WERI-Rb-1 (cell line): ENCODE measurements around the gene ST3GAL3.
"Not testable (repeated sequence)": the region's sequence is repeated elsewhere in the genome, so short reads cannot be mapped to it uniquely, and the experiment has no call there.

Source experiments
- DNase-seq: peaks from one replicate; pipeline ENCODE4 v3.0.0-alpha.2; 2020
- H3K27ac ChIP-seq: fragments of 250-450 bp; sonication (Bioruptor Pico); 2 replicates; pipeline ENCODE4 v1.5.1; 2020; ENCODE audit warnings: mild to moderate bottlenecking, moderate library complexity
- H3K27me3 ChIP-seq: fragments of 250-450 bp; sonication (Bioruptor Pico); 2 replicates; pipeline ENCODE4 v1.5.1; 2021; ENCODE audit warnings: mild to moderate bottlenecking, low read depth, moderate library complexity; ENCODE audit not compliant: insufficient read depth, severe bottlenecking
- H3K36me3 ChIP-seq: fragments of 250-450 bp; sonication (Bioruptor Pico); 2 replicates; pipeline ENCODE4 v1.5.1; 2020; ENCODE audit warnings: mild to moderate bottlenecking, moderate library complexity
- H3K4me3 ChIP-seq: 2 replicates; pipeline ENCODE4 v1.5.1; 2011; ENCODE audit warnings: low read depth, mild to moderate bottlenecking, control low read depth, low read length
- H3K9me3 ChIP-seq: fragments of 250-450 bp; sonication (Bioruptor Pico); 2 replicates; pipeline ENCODE4 v1.5.1; 2021; ENCODE audit warnings: mild to moderate bottlenecking, moderate library complexity; ENCODE audit not compliant: severe bottlenecking
- TF ChIP-seq, protein P1 (sequence below): IDR thresholded peaks from 2 replicates; pipeline ENCODE4 v1.5.1; 2011; ENCODE audit warnings: low read depth, mild to moderate bottlenecking, control low read depth, inconsistent platforms, low read length

ST3GAL3 gene

DNA sequence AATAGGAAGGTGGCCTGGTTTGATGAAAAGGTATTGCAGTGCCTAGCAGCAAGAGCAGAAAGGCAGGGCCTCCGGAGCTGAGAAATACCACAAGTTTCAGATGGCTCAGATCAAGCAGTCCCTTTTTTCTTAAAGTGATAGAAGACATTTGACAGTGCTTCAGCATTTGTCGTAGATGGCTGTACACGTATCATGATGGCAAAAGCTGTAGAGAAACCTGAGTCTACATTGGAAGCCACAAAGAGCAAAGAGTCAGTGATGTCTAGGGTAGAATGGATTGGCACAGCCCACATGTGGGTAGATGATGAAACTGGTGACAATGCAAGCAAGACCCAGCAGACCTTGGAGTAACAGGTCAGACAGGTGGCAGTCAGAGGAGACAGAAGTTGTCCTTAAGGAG lies 124.9 kb downstream of the ST3GAL3 start:
- TF ChIP-seq, protein P1, sequence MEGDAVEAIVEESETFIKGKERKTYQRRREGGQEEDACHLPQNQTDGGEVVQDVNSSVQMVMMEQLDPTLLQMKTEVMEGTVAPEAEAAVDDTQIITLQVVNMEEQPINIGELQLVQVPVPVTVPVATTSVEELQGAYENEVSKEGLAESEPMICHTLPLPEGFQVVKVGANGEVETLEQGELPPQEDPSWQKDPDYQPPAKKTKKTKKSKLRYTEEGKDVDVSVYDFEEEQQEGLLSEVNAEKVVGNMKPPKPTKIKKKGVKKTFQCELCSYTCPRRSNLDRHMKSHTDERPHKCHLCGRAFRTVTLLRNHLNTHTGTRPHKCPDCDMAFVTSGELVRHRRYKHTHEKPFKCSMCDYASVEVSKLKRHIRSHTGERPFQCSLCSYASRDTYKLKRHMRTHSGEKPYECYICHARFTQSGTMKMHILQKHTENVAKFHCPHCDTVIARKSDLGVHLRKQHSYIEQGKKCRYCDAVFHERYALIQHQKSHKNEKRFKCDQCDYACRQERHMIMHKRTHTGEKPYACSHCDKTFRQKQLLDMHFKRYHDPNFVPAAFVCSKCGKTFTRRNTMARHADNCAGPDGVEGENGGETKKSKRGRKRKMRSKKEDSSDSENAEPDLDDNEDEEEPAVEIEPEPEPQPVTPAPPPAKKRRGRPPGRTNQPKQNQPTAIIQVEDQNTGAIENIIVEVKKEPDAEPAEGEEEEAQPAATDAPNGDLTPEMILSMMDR = no peak
- Histone ChIP-seq H3K36me3 (no peaks in the 10 kb centered on the region), H3K9me3 (no peaks in the 10 kb centered on the region), H3K4me3 (no peak overlapping the region), H3K27ac (no peak overlapping the region), H3K27me3 (no peaks in the 10 kb centered on the region)
- DNase-seq = no peak

GRCh38 chr1:43832998-43833397 lies 125.7 kb downstream of the ST3GAL3 start:
- TF ChIP-seq, protein P1 = no peak
- Histone ChIP-seq H3K4me3 (no peak overlapping the region), H3K27me3 (no peaks in the 10 kb centered on the region), H3K36me3 (no peaks in the 10 kb centered on the region), H3K9me3 (no peaks in the 10 kb centered on the region), H3K27ac (no peak overlapping the region)
- DNase-seq = no peak

DNA sequence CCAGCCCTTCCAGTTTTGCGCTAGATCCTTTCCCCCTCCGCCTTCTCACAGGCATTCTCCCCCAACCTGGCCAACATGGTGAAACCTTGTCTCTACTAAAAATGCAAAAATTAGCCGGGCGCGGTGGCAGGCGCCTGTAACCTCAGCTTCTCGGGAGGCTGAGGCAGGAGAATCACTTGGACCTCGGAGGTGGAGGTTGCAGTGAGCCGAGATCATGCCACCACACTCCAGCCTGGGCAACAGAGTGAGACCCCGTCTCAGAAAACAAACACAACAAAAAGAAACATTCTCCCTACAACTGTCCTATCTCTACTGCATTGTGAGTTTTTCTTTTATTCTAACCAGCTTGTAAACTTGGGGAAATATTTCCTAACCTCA lies 126.6 kb downstream of the ST3GAL3 start:
- H3K4me3 ChIP-seq, H3K27ac ChIP-seq, H3K9me3 ChIP-seq, DNase-seq, H3K27me3 ChIP-seq, H3K36me3 ChIP-seq: not testable (repeated sequence)

- no peak for DNase-seq
- H3K27ac ChIP-seq = no peak overlapping the region
- no peak overlapping the region for H3K4me3 ChIP-seq
- H3K9me3 ChIP-seq = no peaks in the 10 kb centered on the region
- TF ChIP-seq, protein P1 = no peak
- H3K36me3 ChIP-seq = no peaks in the 10 kb centered on the region
- H3K27me3 ChIP-seq = no peaks in the 10 kb centered on the region
These were observed 127.1 kb downstream of the ST3GAL3 start for GRCh38 chr1:43834280-43835081.

GRCh38 chr1:43835082-43836021 lies 128.0 kb downstream of the ST3GAL3 start:
- H3K27ac ChIP-seq = no peak overlapping the region
- TF ChIP-seq, protein P1 = no peak
- DNase-seq = no peak
- H3K9me3 ChIP-seq = no peaks in the 10 kb centered on the region
- no peak overlapping the region for H3K4me3 ChIP-seq
- H3K36me3 ChIP-seq = no peaks in the 10 kb centered on the region
- H3K27me3 ChIP-seq = no peaks in the 10 kb centered on the region

GRCh38 chr1:43836267-43836951 lies 129.1 kb downstream of the ST3GAL3 start:
- no peak overlapping the region for H3K4me3 ChIP-seq
- TF ChIP-seq, protein P1 = no peak
- H3K27ac ChIP-seq = no peak overlapping the region
- DNase-seq = no peak
- no peaks in the 10 kb centered on the region for H3K27me3 ChIP-seq
- no peaks in the 10 kb centered on the region for H3K36me3 ChIP-seq
- H3K9me3 ChIP-seq = no peaks in the 10 kb centered on the region
